ENCODE results near the gene BBX. TPM values are rescaled to one million over a fixed set of nuclear protein-coding genes. Genes with fewer than 3 reads are reported as not detected.

BBX gene
- total RNA-seq, 4 donors from 2014 or later: 26.5 to 45.8 (median 28.0) TPM

GRCh38 chr3:107794664-107795443 is 272.1 kb downstream of the BBX start:
- intact Hi-C loops (cut with DNase I; ENCODE audit: low total_unique reads): no loop called here
- WGBS, 2 donors: 70 to 73% methylated on average over 8 of the region's 8 CpGs
- no peak overlapping the region for H3K4me3 ChIP-seq (ENCODE audit: low read depth, poor library complexity, severe bottlenecking)

GRCh38 chr3:107795514-107796094 is 272.8 kb downstream of the BBX start:
- TF ChIP-seq POLR2A (IDR thresholded peaks at IDR 0.05): no peak
- TF ChIP-seq, protein P1, sequence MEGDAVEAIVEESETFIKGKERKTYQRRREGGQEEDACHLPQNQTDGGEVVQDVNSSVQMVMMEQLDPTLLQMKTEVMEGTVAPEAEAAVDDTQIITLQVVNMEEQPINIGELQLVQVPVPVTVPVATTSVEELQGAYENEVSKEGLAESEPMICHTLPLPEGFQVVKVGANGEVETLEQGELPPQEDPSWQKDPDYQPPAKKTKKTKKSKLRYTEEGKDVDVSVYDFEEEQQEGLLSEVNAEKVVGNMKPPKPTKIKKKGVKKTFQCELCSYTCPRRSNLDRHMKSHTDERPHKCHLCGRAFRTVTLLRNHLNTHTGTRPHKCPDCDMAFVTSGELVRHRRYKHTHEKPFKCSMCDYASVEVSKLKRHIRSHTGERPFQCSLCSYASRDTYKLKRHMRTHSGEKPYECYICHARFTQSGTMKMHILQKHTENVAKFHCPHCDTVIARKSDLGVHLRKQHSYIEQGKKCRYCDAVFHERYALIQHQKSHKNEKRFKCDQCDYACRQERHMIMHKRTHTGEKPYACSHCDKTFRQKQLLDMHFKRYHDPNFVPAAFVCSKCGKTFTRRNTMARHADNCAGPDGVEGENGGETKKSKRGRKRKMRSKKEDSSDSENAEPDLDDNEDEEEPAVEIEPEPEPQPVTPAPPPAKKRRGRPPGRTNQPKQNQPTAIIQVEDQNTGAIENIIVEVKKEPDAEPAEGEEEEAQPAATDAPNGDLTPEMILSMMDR (IDR thresholded peaks at IDR 0.05): no peak
- DNase-seq (ENCODE audit: low spot score in 2 of 2): no peak
- no peak overlapping the region for H3K4me3 ChIP-seq (ENCODE audit: low read depth, poor library complexity, severe bottlenecking)
- intact Hi-C loops (cut with DNase I; ENCODE audit: low total_unique reads): no loop called here
- 83 to 88% methylated on average over 3 of the region's 3 CpGs for whole genome bisulfite sequencing, 2 donors

More at GRCh38 chr3:107794664-107795443, 272.1 kb downstream of the BBX start:
- TF ChIP-seq, protein P1 (IDR thresholded peaks at IDR 0.05): no peak
- no peak for TF ChIP-seq POLR2A (IDR thresholded peaks at IDR 0.05)
- DNase-seq (ENCODE audit: low spot score in 2 of 2): peak in 1 of 2 donors; percentile 52

DNA sequence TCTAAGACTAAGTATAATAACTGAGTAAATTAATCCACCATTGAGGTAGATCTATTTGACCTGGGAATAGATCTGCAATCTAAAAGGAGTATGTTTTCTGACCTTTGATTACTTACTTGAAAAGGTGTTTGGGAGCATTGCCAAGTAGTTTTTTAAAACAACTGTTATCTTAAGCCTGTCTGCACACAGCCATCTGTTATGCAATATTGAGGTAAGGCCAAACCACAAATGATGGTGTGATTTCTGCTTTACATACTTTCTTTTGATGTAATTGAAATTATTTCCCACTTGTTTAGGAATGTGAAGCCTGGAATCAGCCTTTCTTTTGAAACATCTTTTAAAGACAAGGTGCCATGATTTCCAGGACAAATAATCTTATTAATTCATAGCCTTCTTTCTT is 274.0 kb downstream of the BBX start:
- DNase-seq (ENCODE audit: low spot score in 2 of 2): no peak
- TF ChIP-seq, protein P1 (IDR thresholded peaks at IDR 0.05): no peak
- no peak for TF ChIP-seq POLR2A (IDR thresholded peaks at IDR 0.05)
- intact Hi-C loops (cut with DNase I; ENCODE audit: low total_unique reads): no loop called here
- no peak overlapping the region for H3K4me3 ChIP-seq (ENCODE audit: low read depth, poor library complexity, severe bottlenecking)

GRCh38 chr3:107797586-107797985 is 274.8 kb downstream of the BBX start:
- H3K4me3 ChIP-seq (ENCODE audit: low read depth, poor library complexity, severe bottlenecking): no peak overlapping the region
- intact Hi-C loops (cut with DNase I; ENCODE audit: low total_unique reads): no loop called here
- TF ChIP-seq POLR2A (IDR thresholded peaks at IDR 0.05): no peak
- TF ChIP-seq, protein P1 (IDR thresholded peaks at IDR 0.05): no peak
- no peak for DNase-seq (ENCODE audit: low spot score in 2 of 2)
- 95 to 97% methylated on average over 1 of the region's 1 CpG for WGBS, 2 donors

DNA sequence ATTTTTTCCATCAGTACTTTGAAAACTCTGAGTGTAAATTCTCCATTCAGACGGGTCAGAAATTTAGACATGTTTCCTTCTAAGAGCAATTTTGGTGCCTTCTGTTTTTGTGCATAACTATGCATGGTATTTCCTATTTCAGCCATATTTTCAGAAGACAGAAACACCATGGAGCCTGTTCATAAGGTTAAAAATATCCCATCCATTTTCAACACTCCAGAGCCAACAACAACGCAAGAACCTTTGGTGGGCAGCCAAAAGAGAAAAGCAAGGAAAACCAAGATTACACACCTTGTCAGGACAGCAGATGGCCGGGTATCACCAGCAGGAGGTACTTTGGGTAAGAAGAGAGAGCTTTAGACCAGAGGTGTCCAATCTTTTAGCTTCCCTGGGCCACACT is 275.6 kb downstream of the BBX start:
- intact Hi-C loops (cut with DNase I; ENCODE audit: low total_unique reads): no loop called here
- no peak for TF ChIP-seq POLR2A (IDR thresholded peaks at IDR 0.05)
- TF ChIP-seq, protein P1 (IDR thresholded peaks at IDR 0.05): no peak
- H3K4me3 ChIP-seq (ENCODE audit: low read depth, poor library complexity, severe bottlenecking): no peak overlapping the region
- no peak for DNase-seq (ENCODE audit: low spot score in 2 of 2)
- WGBS, 2 donors: 81 to 86% methylated on average over 3 of the region's 3 CpGs

Data from lower leg skin (tissue), 4 donors.